DND-41 (cell line): ENCODE data around the gene SLC25A38.

ENCODE experiments used
- ATAC-seq: fragments of 200-7000 bp; cut with Tn5 transposase; 3 replicates; pipeline ENCODE4 v1.9.1; 2021; ENCODE audit warnings: low read depth; ENCODE audit not compliant: insufficient read depth
- DNase-seq: peaks from one replicate; pipeline ENCODE4 v3.0.0-alpha.2; 2020
- H2AFZ ChIP-seq: 2 replicates; pipeline ENCODE4 v1.6.0; 2012; ENCODE audit warnings: low read depth, low read length
- H3K27ac ChIP-seq: 2 replicates; pipeline ENCODE4 v1.5.1; 2012; ENCODE audit warnings: low read length, inconsistent platforms
- H3K27me3 ChIP-seq: fragments of 200-600 bp; sonication (generic); 2 replicates; pipeline ENCODE4 v1.6.0; 2012; ENCODE audit warnings: low read length, mild to moderate bottlenecking, inconsistent platforms; ENCODE audit not compliant: insufficient read depth, poor library complexity
- H3K36me3 ChIP-seq: 2 replicates; pipeline ENCODE4 v1.5.1; 2012; ENCODE audit warnings: low read length, inconsistent platforms; ENCODE audit not compliant: insufficient read depth
- H3K4me1 ChIP-seq: 2 replicates; pipeline ENCODE4 v1.5.1; 2012; ENCODE audit warnings: mild to moderate bottlenecking, low read length; ENCODE audit not compliant: insufficient read depth
- H3K4me2 ChIP-seq: 2 replicates; pipeline ENCODE4 v1.6.0; 2012; ENCODE audit warnings: mild to moderate bottlenecking, moderate library complexity, low read length, inconsistent platforms; ENCODE audit not compliant: insufficient read depth
- H3K4me3 ChIP-seq, 2 experiments: fragments of 200-600 bp in 1 of 2; shearing (Covaris generic) in 1 of 2; 2 replicates each; pipeline ENCODE4 v1.5.1; 2012 to 2016; ENCODE audit warnings: inconsistent platforms in 2 of 2, low read length in 2 of 2, mild to moderate bottlenecking in 2 of 2, low read depth in 1 of 2, moderate library complexity in 1 of 2
- H3K79me2 ChIP-seq: 2 replicates; pipeline ENCODE4 v1.6.0; 2012; ENCODE audit warnings: low read length, inconsistent platforms; ENCODE audit not compliant: insufficient read depth
- H3K9ac ChIP-seq: 2 replicates; pipeline ENCODE4 v1.6.0; 2012; ENCODE audit warnings: low read depth, mild to moderate bottlenecking, inconsistent platforms, low read length, moderate library complexity
- H3K9me3 ChIP-seq: 2 replicates; pipeline ENCODE4 v1.5.1; 2012; ENCODE audit warnings: low read length, moderate library complexity, mild to moderate bottlenecking, inconsistent platforms; ENCODE audit not compliant: insufficient read depth, severe bottlenecking
- H4K20me1 ChIP-seq: 2 replicates; pipeline ENCODE4 v1.6.0; 2012; ENCODE audit warnings: low read length; ENCODE audit not compliant: insufficient read depth
- CTCF ChIP-seq: IDR thresholded peaks from 2 replicates; pipeline ENCODE4 v1.5.1; 2012; ENCODE audit warnings: borderline replicate concordance, low read length, moderate library complexity, mild to moderate bottlenecking; ENCODE audit not compliant: poor library complexity, severe bottlenecking; ENCODE audit errors: extremely low read depth
- EZH2 ChIP-seq: IDR thresholded peaks from 3 replicates; pipeline ENCODE4 v1.6.1; 2012; ENCODE audit warnings: borderline replicate concordance, low read depth, mild to moderate bottlenecking, moderate library complexity, low read length, inconsistent platforms; ENCODE audit not compliant: severe bottlenecking

SLC25A38 gene

GRCh38 chr3:39372833-39373232 is 10.3 kb upstream of the SLC25A38 start:
- no peak overlapping the region for H3K4me2 ChIP-seq
- peaks cover 4% of the 10 kb centered on the region; the same call in 1 of the 2 replicates for H3K4me1 ChIP-seq
- no peaks in the 10 kb centered on the region for H3K36me3 ChIP-seq
- H3K9me3 ChIP-seq, result peaks cover 8% of the 10 kb centered on the region
- no peak for DNase-seq
- H3K79me2 ChIP-seq, result no peaks in the 10 kb centered on the region
- no peak overlapping the region for H3K4me3 ChIP-seq
- H3K27me3 ChIP-seq, result no peaks in the 10 kb centered on the region
- H3K27ac ChIP-seq, result no peak overlapping the region; the same call in 1 of the 2 replicates
- H2AFZ ChIP-seq, result no peak overlapping the region
- H4K20me1 ChIP-seq, result no peaks in the 10 kb centered on the region
- TF ChIP-seq CTCF (no peak), EZH2 (no peak)
- no peak overlapping the region for H3K9ac ChIP-seq
- ATAC-seq, result no peak

- Histone ChIP-seq H3K27me3 (no peaks in the 10 kb centered on the region), H2AFZ (no peak overlapping the region; the same call in 1 of the 2 replicates), H3K4me1 (peaks cover 33% of the 10 kb centered on the region), H3K9me3 (peaks cover 5% of the 10 kb centered on the region), H3K79me2 (no peaks in the 10 kb centered on the region), H3K4me2 (no peak overlapping the region), H3K9ac (no peak overlapping the region), H3K4me3 (no peak overlapping the region), H3K27ac (peak overlapping the region; percentile 60), H3K36me3 (no peaks in the 10 kb centered on the region), H4K20me1 (no peaks in the 10 kb centered on the region)
- no peak for DNase-seq
- ATAC-seq, result no peak
- TF ChIP-seq EZH2 (no peak), CTCF (no peak)
These were observed 6.1 kb upstream of the SLC25A38 start for GRCh38 chr3:39376959-39377634.

GRCh38 chr3:39378088-39378487 is 5.1 kb upstream of the SLC25A38 start:
- DNase-seq (peak; percentile 76), ATAC-seq (peak; percentile 80)
- H3K27me3 ChIP-seq, result no peaks in the 10 kb centered on the region
- no peak overlapping the region for H3K9ac ChIP-seq
- H3K79me2 ChIP-seq, result peaks cover 9% of the 10 kb centered on the region
- TF ChIP-seq EZH2 (no peak), CTCF (peak; percentile 88)
- peak overlapping the region; percentile 60; the same call in 1 of the 2 replicates for H3K27ac ChIP-seq
- H3K4me3 ChIP-seq, result no peak overlapping the region
- H3K4me1 ChIP-seq, result peaks cover 41% of the 10 kb centered on the region
- no peaks in the 10 kb centered on the region for H4K20me1 ChIP-seq
- H3K9me3 ChIP-seq, result no peaks in the 10 kb centered on the region
- no peak overlapping the region for H2AFZ ChIP-seq
- no peaks in the 10 kb centered on the region for H3K36me3 ChIP-seq
- H3K4me2 ChIP-seq, result no peak overlapping the region
